K562 (cell line): ENCODE results near the gene IL15RA. TPM values are rescaled to one million over a fixed set of nuclear protein-coding genes. Genes with fewer than 3 reads are reported as not detected.

Experiments
- ATAC-seq: fragments of 200-7000 bp; cut with Tn5 transposase; 3 replicates; pipeline ENCODE4 v1.9.1; 2020; ENCODE audit warnings: moderate library complexity
- BruUV-seq: library from RNA; stranded (reverse); fragments of 400-500 nt; replicated peaks from 2 replicates; lab custom pipeline; 2021; lab: Mats Ljungman, UMichigan
- CTCF ChIA-PET: fragments of 300-600 bp; formaldehyde crosslinking; extraction: SDS; loops from one replicate; lab custom pipeline; 2021; ENCODE audit warnings: low intra/inter-chr PET ratio; lab: Yijun Ruan, JAX
- POLR2A ChIA-PET: fragments of 300-600, 350-650 bp; sonication (Branson Sonifier 250); formaldehyde crosslinking; extraction: SDS; loops from one replicate; lab custom pipeline; 2021; ENCODE audit warnings: antibody characterized with exemption, inconsistent platforms; lab: Yijun Ruan, JAX
- DNase-seq, 4 experiments: peaks; one replicate each; pipeline versions ENCODE4 v3.0.0 to v3.0.0-alpha.2; 2011 to 2018; ENCODE audit warnings: low spot score in 3 of 4, mixed read lengths in 3 of 4; ENCODE audit errors: extremely low read depth in 1 of 4
- FAIRE-seq: peaks from 2 replicates; lab custom pipeline; 2011; peaks lifted over from hg19 to GRCh38; lab: Jason Lieb, UNC
- H2AFZ ChIP-seq: 2 replicates; pipeline ENCODE4 v1.6.0; 2011; ENCODE audit warnings: low read depth, low read length, control low read depth, inconsistent platforms
- H3K27ac ChIP-seq: fragments of 200-600 bp; 3 replicates; pipeline ENCODE4 v1.8.0; 2011; ENCODE audit warnings: low read depth, mild to moderate bottlenecking, control low read depth, inconsistent platforms, low read length, moderate library complexity, mixed read lengths; ENCODE audit errors: extremely low read depth
- H3K27me3 ChIP-seq, 2 experiments: fragments of 300-600 bp in 1 of 2; 2 replicates in 1 of 2; 3 replicates in 1 of 2; pipeline versions ENCODE4 v1.6.0 to v1.8.0; 2011; ENCODE audit warnings: inconsistent platforms in 2 of 2, low read length in 2 of 2, mild to moderate bottlenecking in 1 of 2, mixed read lengths in 1 of 2, moderate library complexity in 1 of 2; ENCODE audit not compliant: control insufficient read depth in 2 of 2, insufficient read depth in 2 of 2
- H3K36me3 ChIP-seq: fragments of 300-600 bp; 3 replicates; pipeline ENCODE4 v1.8.0; 2011; ENCODE audit warnings: mild to moderate bottlenecking, low read length, inconsistent platforms; ENCODE audit not compliant: control insufficient read depth, insufficient read depth
- H3K4me1 ChIP-seq, 2 experiments: fragments of 200-600 bp in 1 of 2; replicated peaks in 1 of 2; 2 replicates in 1 of 2; 3 replicates in 1 of 2; pipeline versions ENCODE4 v1.5.1 to v1.8.0; 2011; ENCODE audit warnings: inconsistent platforms in 2 of 2, low read length in 2 of 2, mild to moderate bottlenecking in 1 of 2, mixed read lengths in 1 of 2, moderate library complexity in 1 of 2; ENCODE audit not compliant: control insufficient read depth in 2 of 2, insufficient read depth in 2 of 2
- H3K4me2 ChIP-seq: 2 replicates; pipeline ENCODE4 v1.6.1; 2011; ENCODE audit warnings: low read length, control low read depth, inconsistent platforms, mixed read lengths; ENCODE audit not compliant: insufficient read depth
- H3K4me3 ChIP-seq: fragments of 200-600 bp; sonication (generic), shearing (Covaris generic); 2 replicates; pipeline ENCODE4 v1.5.1; 2016; ENCODE audit warnings: control low read depth, inconsistent platforms
- H3K79me2 ChIP-seq: fragments of 200-600 bp; 3 replicates; pipeline ENCODE4 v1.8.0; 2011; ENCODE audit warnings: low read length, inconsistent platforms; ENCODE audit not compliant: control insufficient read depth, insufficient read depth
- H3K9ac ChIP-seq, 2 experiments: 2 replicates each; pipeline versions ENCODE4 v1.6.0 to v1.6.1; 2011; ENCODE audit warnings: low read depth in 2 of 2, low read length in 2 of 2, control low read depth in 1 of 2, inconsistent platforms in 1 of 2, mild to moderate bottlenecking in 1 of 2, mixed read lengths in 1 of 2; ENCODE audit not compliant: insufficient read depth in 1 of 2
- H3K9me1 ChIP-seq: one replicate; pipeline ENCODE4 v1.6.0; 2011; ENCODE audit warnings: inconsistent platforms, mild to moderate bottlenecking, low read length, moderate library complexity; ENCODE audit not compliant: control insufficient read depth, insufficient read depth
- H3K9me3 ChIP-seq: replicated peaks from 2 replicates; pipeline ENCODE4 v1.5.1; 2011; ENCODE audit warnings: low read depth, low read length, inconsistent platforms; ENCODE audit not compliant: control insufficient read depth, insufficient read depth
- H4K20me1 ChIP-seq: replicated peaks from 2 replicates; pipeline ENCODE4 v1.6.1; 2011; ENCODE audit warnings: low read length, inconsistent platforms, mixed read lengths; ENCODE audit not compliant: control insufficient read depth, insufficient read depth
- BCOR ChIP-seq: fragments of 450-650 bp; IDR thresholded peaks from 2 replicates; pipeline ENCODE4 v1.6.1; 2016
- ETS1 ChIP-seq: conservative IDR thresholded peaks from 2 replicates; pipeline ENCODE4 v1.6.1; 2011; ENCODE audit warnings: low read depth, mild to moderate bottlenecking, low read length; ENCODE audit not compliant: control insufficient read depth
- RBM25 ChIP-seq: fragments of 200-400 bp; formaldehyde crosslinking; IDR thresholded peaks from 2 replicates; pipeline ENCODE4 v1.6.1; 2018; ENCODE audit warnings: low read length, low read depth, moderate library complexity; ENCODE audit not compliant: severe bottlenecking
- SMARCA5 ChIP-seq: fragments of 450-650 bp; IDR thresholded peaks from 2 replicates; pipeline ENCODE4 v1.6.1; 2016
- ZC3H11A ChIP-seq: IDR thresholded peaks from 2 replicates; pipeline ENCODE4 v1.6.1; 2012; ENCODE audit warnings: low read depth, low read length, improper control_type of control experiment
- ZNF121 ChIP-seq: sonication (generic); formaldehyde crosslinking; conservative IDR thresholded peaks from 2 replicates; pipeline ENCODE4 v1.8.0; 2022; ENCODE audit warnings: missing genetic modification reagents
- WGBS: fragments of 100-300 bp; shearing (Covaris generic); methylation state at CpG from one replicate; pipeline ENCODE4 v1.1.6; 2016; ENCODE audit warnings: low coverage, mixed read lengths; ENCODE audit not compliant: insufficient coverage; ENCODE audit errors: missing lambda C conversion rate; 5-methylcytosine and 5-hydroxymethylcytosine counted together
- in situ Hi-C: fragments of 300-500 bp; cut with MboI; formaldehyde crosslinking; loops from 4 replicates; pipeline ENCODE4 v1.15.0; 2018; ENCODE audit warnings: inconsistent platforms, mixed read lengths
- intact Hi-C: fragments of 100-400 bp; cut with micrococcal nuclease; formaldehyde crosslinking; loops from 2 replicates; pipeline ENCODE4 v1.14.2; 2022
- polyA plus RNA-seq, 8 experiments: library from polyadenylated mRNA; depleted of rRNA in 4 of 8; stranded (reverse) in 5 of 8; unstranded in 3 of 8; fragments of >200 nt; fragmentation: Nextera tagmentation in 2 of 8; fragmentation: Illumina TruSeq in 1 of 8; extraction: Ambion mirVana in 2 of 8; extraction: Trizol in 1 of 8; gene quantifications; 2 replicates each; pipeline versions ENCODE4 v1.2.1 to v1.2.3, GENCODE V29; 2011 to 2014; ENCODE audit warnings: inconsistent platforms in 1 of 8, missing spikeins in 1 of 8
- total RNA-seq, 7 experiments: library from RNA; depleted of rRNA in 6 of 7; stranded (reverse); fragments of >200 nt in 6 of 7; fragmentation: Illumina TruSeq in 2 of 7; extraction: Trizol in 2 of 7; gene quantifications; 2 replicates each; pipeline versions ENCODE4 v1.2.1 to v1.2.3, GENCODE V29; 2011 to 2021; ENCODE audit warnings: low replicate concordance in 1 of 7

IL15RA gene
- total and polyA plus RNA-seq, 9 of the 15 experiments (the other 6 are each of a cell fraction or from before 2014, with no cell fraction given): 1.2 to 11.7 (median 8.0) TPM

GRCh38 chr10:5959142-5959541, 18.2 kb downstream of the IL15RA start:
- CTCF ChIA-PET: no interaction called here
- BruUV-seq: no TSS peak

More at GRCh38 chr10:5959142-5959541, 18.2 kb downstream of the IL15RA start:
- TF ChIP-seq RBM25 (peak; percentile 50), BCOR (peak; percentile 42; the same call in 1 of the 2 replicates), ETS1 (no peak), SMARCA5 (0 out of 2 replicates have a peak, but pooled peaks have one; percentile 40), ZC3H11A (no peak), ZNF121 (CRISPR knock-in tag) (peak; percentile 91)
- Histone ChIP-seq H3K27me3 (no peaks in the 10 kb centered on the region), H3K4me1 (peaks cover 6 to 19% of the 10 kb centered on the region in 2 experiments; a peak in 4 of 5 replicates), H3K4me2 (no peak overlapping the region), H4K20me1 (no peaks in the 10 kb centered on the region), H3K9me3 (no peaks in the 10 kb centered on the region), H3K9ac (no peak overlapping the region), H3K9me1 (peaks cover 10% of the 10 kb centered on the region), H3K4me3 (no peak overlapping the region), H2AFZ (no peak overlapping the region), H3K79me2 (no peaks in the 10 kb centered on the region), H3K36me3 (peaks cover 17% of the 10 kb centered on the region; the same call in 2 of the 3 replicates), H3K27ac (no peak overlapping the region)
- ATAC-seq (no peak), DNase-seq (no peak), FAIRE-seq (no peak)
- in situ Hi-C loops (no loop called here), intact Hi-C loops (no loop called here)
- POLR2A ChIA-PET: interaction anchor here (0.7 to 3.0 kb wide), 6 partner anchors 8 to 176 kb away, joined by 3 to 16 read pairs (median 3); no protein-coding TSS in a partner anchor
- 78% methylated on average over 5 of the region's 5 CpGs for WGBS
